GM18870 (cell line): Measurements from ENCODE around the gene TSR3.

Experiments
- ATAC-seq: cut with Tn5 transposase; IDR thresholded peaks from one replicate; pipeline ENCODE4 v1.9.1; 2021; ENCODE audit warnings: moderate library complexity; ENCODE audit not compliant: unreplicated experiment

The TSR3 gene

GRCh38 chr16:1351582-1352362 is at the start of gene TSR3, which contains the start of gene GNPTG:
TSR3 (minus strand) TSS chr16:1351878; CDS start chr16:1351804, 74 bp downstream.
GNPTG (plus strand) TSS chr16:1351931; CDS start chr16:1351966, 35 bp downstream.
- peak; percentile 40 for ATAC-seq

GRCh38 chr16:1401061-1401757 is 49.5 kb upstream of the TSR3 start:
- ATAC-seq, result no peak

- ATAC-seq, result no peak
These were observed 47.3 kb upstream of the TSR3 start for GRCh38 chr16:1398826-1399581.

GRCh38 chr16:1398351-1398750 is 46.7 kb upstream of the TSR3 start:
- ATAC-seq, result no peak

GRCh38 chr16:1397779-1398178 is 46.1 kb upstream of the TSR3 start:
- no peak for ATAC-seq

- no peak for ATAC-seq
These were observed 43.9 kb upstream of the TSR3 start for GRCh38 chr16:1395444-1396031.

- no peak for ATAC-seq
These were observed 42.8 kb upstream of the TSR3 start for GRCh38 chr16:1394367-1394951.

GRCh38 chr16:1393613-1394176 is 42.0 kb upstream of the TSR3 start:
- no peak for ATAC-seq

- ATAC-seq, result no peak
These were observed 41.1 kb upstream of the TSR3 start for GRCh38 chr16:1392826-1393225.

- no peak for ATAC-seq
These were observed 38.6 kb upstream of the TSR3 start for GRCh38 chr16:1390239-1390779.

GRCh38 chr16:1389762-1390161 is 38.1 kb upstream of the TSR3 start:
- ATAC-seq, result no peak

- no peak for ATAC-seq
These were observed 35.7 kb upstream of the TSR3 start for GRCh38 chr16:1387331-1387730.

- ATAC-seq, result no peak
These were observed 33.6 kb upstream of the TSR3 start for GRCh38 chr16:1385232-1385631.

- no peak for ATAC-seq
These were observed 31.9 kb upstream of the TSR3 start for GRCh38 chr16:1383556-1383955.

GRCh38 chr16:1381612-1382406 is 30.1 kb upstream of the TSR3 start:
- no peak for ATAC-seq

GRCh38 chr16:1380195-1380594 is 28.5 kb upstream of the TSR3 start:
- ATAC-seq, result no peak

- no peak for ATAC-seq
These were observed 27.8 kb upstream of the TSR3 start for GRCh38 chr16:1379304-1380076.

- no peak for ATAC-seq
These were observed 27.2 kb upstream of the TSR3 start for GRCh38 chr16:1378804-1379303.
